ENCODE data around the gene PRKCH. TPM values are rescaled to one million over a fixed set of nuclear protein-coding genes. Genes with fewer than 3 reads are reported as not detected.
A peak's percentile ranks its signal among the peaks of the same experiment; 100 is the strongest.

Gene PRKCH
- total RNA-seq, 1 donor from 2014 or later = 18.4 TPM

GRCh38 chr14:61456720-61457119 lies 135.3 kb downstream of the PRKCH start:
- intact Hi-C loops (cut with micrococcal nuclease) = loop anchor here (10.0 kb wide), 1 partner anchor 152 kb away; no protein-coding TSS in a partner anchor
- peaks cover 26% of the 10 kb centered on the region for H3K36me3 ChIP-seq
- H3K9me3 ChIP-seq (replicated peaks) = no peaks in the 10 kb centered on the region
- H3K27ac ChIP-seq (replicated peaks) = no peak overlapping the region
- DNase-seq = peak; percentile 74
- no peaks in the 10 kb centered on the region for H3K27me3 ChIP-seq (ENCODE audit: low read depth)
- H3K4me3 ChIP-seq = no peak overlapping the region
- H3K4me1 ChIP-seq = peaks cover 42% of the 10 kb centered on the region
- TF ChIP-seq, protein P1, sequence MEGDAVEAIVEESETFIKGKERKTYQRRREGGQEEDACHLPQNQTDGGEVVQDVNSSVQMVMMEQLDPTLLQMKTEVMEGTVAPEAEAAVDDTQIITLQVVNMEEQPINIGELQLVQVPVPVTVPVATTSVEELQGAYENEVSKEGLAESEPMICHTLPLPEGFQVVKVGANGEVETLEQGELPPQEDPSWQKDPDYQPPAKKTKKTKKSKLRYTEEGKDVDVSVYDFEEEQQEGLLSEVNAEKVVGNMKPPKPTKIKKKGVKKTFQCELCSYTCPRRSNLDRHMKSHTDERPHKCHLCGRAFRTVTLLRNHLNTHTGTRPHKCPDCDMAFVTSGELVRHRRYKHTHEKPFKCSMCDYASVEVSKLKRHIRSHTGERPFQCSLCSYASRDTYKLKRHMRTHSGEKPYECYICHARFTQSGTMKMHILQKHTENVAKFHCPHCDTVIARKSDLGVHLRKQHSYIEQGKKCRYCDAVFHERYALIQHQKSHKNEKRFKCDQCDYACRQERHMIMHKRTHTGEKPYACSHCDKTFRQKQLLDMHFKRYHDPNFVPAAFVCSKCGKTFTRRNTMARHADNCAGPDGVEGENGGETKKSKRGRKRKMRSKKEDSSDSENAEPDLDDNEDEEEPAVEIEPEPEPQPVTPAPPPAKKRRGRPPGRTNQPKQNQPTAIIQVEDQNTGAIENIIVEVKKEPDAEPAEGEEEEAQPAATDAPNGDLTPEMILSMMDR (IDR thresholded peaks at IDR 0.05; ENCODE audit: borderline replicate concordance) = peak; percentile 91

DNA sequence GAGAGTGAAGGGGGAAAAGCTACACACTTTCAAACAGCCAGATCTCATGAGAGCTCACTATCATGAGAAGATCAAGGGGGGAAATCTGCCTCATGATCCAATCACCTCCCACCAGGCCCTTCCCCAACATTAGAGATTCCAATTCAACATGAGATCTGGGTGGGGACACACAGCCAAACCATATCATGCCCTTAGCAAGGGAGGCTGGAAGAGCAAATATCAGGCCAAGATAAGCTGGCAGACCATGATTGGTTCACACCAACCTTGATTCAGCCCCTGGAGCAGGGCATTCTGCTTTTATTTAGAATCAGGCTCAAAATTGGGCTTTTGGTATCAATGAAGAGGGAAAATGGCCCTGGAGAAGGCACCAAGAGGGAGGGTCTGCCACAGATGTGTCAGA lies 137.4 kb downstream of the PRKCH start:
- TF ChIP-seq, protein P1 (IDR thresholded peaks at IDR 0.05; ENCODE audit: borderline replicate concordance) = no peak
- H3K27me3 ChIP-seq (ENCODE audit: low read depth) = no peaks in the 10 kb centered on the region
- DNase-seq = no peak
- peaks cover 22% of the 10 kb centered on the region for H3K36me3 ChIP-seq
- no peak overlapping the region for H3K4me3 ChIP-seq
- intact Hi-C loops (cut with micrococcal nuclease) = loop anchor here (10.0 kb wide), 1 partner anchor 154 kb away; no protein-coding TSS in a partner anchor
- no peaks in the 10 kb centered on the region for H3K9me3 ChIP-seq (replicated peaks)
- H3K4me1 ChIP-seq = peaks cover 59% of the 10 kb centered on the region
- H3K27ac ChIP-seq (replicated peaks) = no peak overlapping the region

- TF ChIP-seq, protein P1 (IDR thresholded peaks at IDR 0.05; ENCODE audit: borderline replicate concordance) = no peak
- Histone ChIP-seq H3K4me3 (no peak overlapping the region), H3K27ac (replicated peaks) (no peak overlapping the region), H3K36me3 (peaks cover 22% of the 10 kb centered on the region), H3K9me3 (replicated peaks) (peaks cover under 1% of the 10 kb centered on the region), H3K4me1 (peaks cover 54% of the 10 kb centered on the region), H3K27me3 (ENCODE audit: low read depth) (no peaks in the 10 kb centered on the region)
- intact Hi-C loops (cut with micrococcal nuclease) = loop anchor here (10.0 kb wide), 1 partner anchor 154 kb away; no protein-coding TSS in a partner anchor
- no peak for DNase-seq
Observed at GRCh38 chr14:61459229-61459628, 137.8 kb downstream of the PRKCH start.

- peaks cover 46% of the 10 kb centered on the region for H3K4me1 ChIP-seq
- intact Hi-C loops (cut with micrococcal nuclease) = loop anchor here (2.0 to 5.0 kb wide), 2 partner anchors 272 to 377 kb away; no protein-coding TSS in a partner anchor
- H3K4me3 ChIP-seq = no peak overlapping the region
- H3K27me3 ChIP-seq (ENCODE audit: low read depth) = no peaks in the 10 kb centered on the region
- peaks cover 7% of the 10 kb centered on the region for H3K9me3 ChIP-seq (replicated peaks)
- DNase-seq = no peak
- H3K36me3 ChIP-seq = peaks cover 22% of the 10 kb centered on the region
- TF ChIP-seq, protein P1 (IDR thresholded peaks at IDR 0.05; ENCODE audit: borderline replicate concordance) = no peak
- H3K27ac ChIP-seq (replicated peaks) = no peak overlapping the region
Observed at GRCh38 chr14:61460063-61460462, 138.7 kb downstream of the PRKCH start.

- intact Hi-C loops (cut with micrococcal nuclease) = loop anchor here (2.0 to 5.0 kb wide), 2 partner anchors 271 to 376 kb away; no protein-coding TSS in a partner anchor
- peaks cover 22% of the 10 kb centered on the region for H3K36me3 ChIP-seq
- peaks cover 7% of the 10 kb centered on the region for H3K9me3 ChIP-seq (replicated peaks)
- TF ChIP-seq, protein P1 (IDR thresholded peaks at IDR 0.05; ENCODE audit: borderline replicate concordance) = no peak
- no peak overlapping the region for H3K4me3 ChIP-seq
- H3K27ac ChIP-seq (replicated peaks) = no peak overlapping the region
- no peaks in the 10 kb centered on the region for H3K27me3 ChIP-seq (ENCODE audit: low read depth)
- peaks cover 43% of the 10 kb centered on the region for H3K4me1 ChIP-seq
- no peak for DNase-seq
Observed at GRCh38 chr14:61460718-61461611, 139.6 kb downstream of the PRKCH start.

Measured in left ventricle myocardium inferior (tissue), 1 donor.